GM18505 (cell line): ENCODE results near the gene LHX2.

Experiments used
- ATAC-seq: cut with Tn5 transposase; IDR thresholded peaks from one replicate; pipeline ENCODE4 v1.9.1; 2021; ENCODE audit not compliant: unreplicated experiment
- POLR2A ChIP-seq: IDR thresholded peaks from 4 replicates; pipeline ENCODE4 v1.6.1; 2011; ENCODE audit warnings: borderline replicate concordance; ENCODE audit not compliant: insufficient read depth, insufficient read length; ENCODE audit errors: extremely low read depth

The LHX2 gene

GRCh38 chr9:124077915-124078572 is 66.5 kb downstream of the LHX2 start:
- ATAC-seq, result no peak
- no peak for TF ChIP-seq POLR2A

- TF ChIP-seq POLR2A, result no peak
- no peak for ATAC-seq
These were observed 67.1 kb downstream of the LHX2 start for GRCh38 chr9:124078641-124079040.

- no peak for ATAC-seq
- TF ChIP-seq POLR2A, result no peak
These were observed 67.8 kb downstream of the LHX2 start for GRCh38 chr9:124079176-124079925.

- ATAC-seq, result no peak
- TF ChIP-seq POLR2A, result no peak
These were observed 71.1 kb downstream of the LHX2 start for GRCh38 chr9:124082622-124083021.
